Suprapubic skin (tissue), 4 donors: ENCODE data around the gene EIF2B2. TPM values are rescaled to one million over a fixed set of nuclear protein-coding genes. Genes with fewer than 3 reads are reported as not detected.

Experiments
- DNase-seq, 2 donors: peaks; one replicate each; pipeline ENCODE4 v3.0.0-alpha.2; 2019; ENCODE audit warnings: low spot score in 2 of 2
- H3K27ac ChIP-seq: fragments of 200-600 bp; sonication (generic); one replicate; pipeline ENCODE4 v1.5.1; 2019
- H3K27me3 ChIP-seq: fragments of 200-600 bp; sonication (generic); one replicate; pipeline ENCODE4 v1.5.1; 2019
- H3K36me3 ChIP-seq: fragments of 200-600 bp; sonication (generic); one replicate; pipeline ENCODE4 v1.5.1; 2019
- H3K4me1 ChIP-seq: fragments of 200-600 bp; sonication (generic); one replicate; pipeline ENCODE4 v1.5.1; 2019
- H3K4me3 ChIP-seq: fragments of 200-600 bp; sonication (generic); one replicate; pipeline ENCODE4 v1.5.1; 2019; ENCODE audit warnings: mild to moderate bottlenecking
- H3K9me3 ChIP-seq: fragments of 200-600 bp; sonication (generic); one replicate; pipeline ENCODE4 v1.5.1; 2019
- EP300 ChIP-seq: sonication (generic); formaldehyde crosslinking; IDR thresholded peaks from one replicate; pipeline ENCODE4 v1.6.1; 2017; ENCODE audit warnings: antibody characterized with exemption
- POLR2A ChIP-seq, 2 donors: fragments of 450-650 bp; IDR thresholded peaks; one replicate each; pipeline ENCODE4 v1.6.1; 2017; ENCODE audit warnings: antibody characterized with exemption in 2 of 2, mild to moderate bottlenecking in 2 of 2, moderate library complexity in 2 of 2
- POLR2AphosphoS5 ChIP-seq, 3 donors: sonication (generic); formaldehyde crosslinking; IDR thresholded peaks; one replicate each; pipeline ENCODE4 v1.6.1; 2017; ENCODE audit warnings: antibody characterized with exemption in 3 of 3
- WGBS: methylation state at CpG from one replicate; pipeline ENCODE4 v1.1.5; 2018; 5-methylcytosine and 5-hydroxymethylcytosine counted together
- total RNA-seq, 4 donors: library from RNA; depleted of rRNA; stranded (reverse); fragments of >200 nt; gene quantifications; one replicate each; pipeline ENCODE4 v1.1.0, GENCODE V29; 2016
- TF ChIP-seq, protein P1 (sequence below), 2 donors: fragments of 200-600 bp in 1 of 2; fragments of 450-650 bp in 1 of 2; sonication (generic) in 1 of 2; IDR thresholded peaks; one replicate each; pipeline ENCODE4 v1.5.1; 2016 to 2019; ENCODE audit warnings: antibody characterized with exemption in 2 of 2, mild to moderate bottlenecking in 1 of 2, moderate library complexity in 1 of 2

The EIF2B2 gene
- total RNA-seq, 4 donors from 2014 or later, result 28.9 to 46.2 (median 33.8) TPM

GRCh38 chr14:75044752-75045151, 42.0 kb downstream of the EIF2B2 start:
- Histone ChIP-seq H3K27me3 (no peaks in the 10 kb centered on the region), H3K27ac (no peak overlapping the region), H3K4me1 (peaks cover 39% of the 10 kb centered on the region), H3K9me3 (no peaks in the 10 kb centered on the region), H3K4me3 (no peak overlapping the region), H3K36me3 (no peaks in the 10 kb centered on the region)
- no peak for TF ChIP-seq EP300
- TF ChIP-seq, protein P1, sequence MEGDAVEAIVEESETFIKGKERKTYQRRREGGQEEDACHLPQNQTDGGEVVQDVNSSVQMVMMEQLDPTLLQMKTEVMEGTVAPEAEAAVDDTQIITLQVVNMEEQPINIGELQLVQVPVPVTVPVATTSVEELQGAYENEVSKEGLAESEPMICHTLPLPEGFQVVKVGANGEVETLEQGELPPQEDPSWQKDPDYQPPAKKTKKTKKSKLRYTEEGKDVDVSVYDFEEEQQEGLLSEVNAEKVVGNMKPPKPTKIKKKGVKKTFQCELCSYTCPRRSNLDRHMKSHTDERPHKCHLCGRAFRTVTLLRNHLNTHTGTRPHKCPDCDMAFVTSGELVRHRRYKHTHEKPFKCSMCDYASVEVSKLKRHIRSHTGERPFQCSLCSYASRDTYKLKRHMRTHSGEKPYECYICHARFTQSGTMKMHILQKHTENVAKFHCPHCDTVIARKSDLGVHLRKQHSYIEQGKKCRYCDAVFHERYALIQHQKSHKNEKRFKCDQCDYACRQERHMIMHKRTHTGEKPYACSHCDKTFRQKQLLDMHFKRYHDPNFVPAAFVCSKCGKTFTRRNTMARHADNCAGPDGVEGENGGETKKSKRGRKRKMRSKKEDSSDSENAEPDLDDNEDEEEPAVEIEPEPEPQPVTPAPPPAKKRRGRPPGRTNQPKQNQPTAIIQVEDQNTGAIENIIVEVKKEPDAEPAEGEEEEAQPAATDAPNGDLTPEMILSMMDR (IDR thresholded peaks at IDR 0.05), result no peak
- TF ChIP-seq POLR2AphosphoS5 (IDR thresholded peaks at IDR 0.05), result no peak
- TF ChIP-seq POLR2A (IDR thresholded peaks at IDR 0.05), result no peak
- DNase-seq, result no peak
- 60% methylated on average over 8 of the region's 8 CpGs for WGBS

DNA sequence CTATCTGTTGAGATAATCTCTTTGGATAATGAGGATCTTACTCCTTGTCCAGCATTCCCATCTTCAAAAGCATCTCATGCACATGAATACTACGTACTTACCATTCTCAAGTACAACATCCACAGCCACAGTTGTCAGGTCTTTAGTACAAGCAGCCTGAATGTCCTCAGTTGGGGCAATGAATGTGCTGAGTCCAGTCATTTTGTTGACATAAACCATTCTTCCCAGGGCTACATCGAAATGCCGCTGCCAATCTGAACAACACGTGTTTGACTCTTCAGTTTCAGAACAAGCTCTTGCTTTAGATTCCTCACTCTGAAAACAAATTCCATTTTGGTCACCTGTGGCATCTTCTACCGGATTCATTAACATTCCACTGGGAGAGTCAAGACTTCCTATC, 43.6 kb downstream of the EIF2B2 start:
- WGBS, result 94% methylated on average over 5 of the region's 5 CpGs
- H3K27me3 ChIP-seq, result no peaks in the 10 kb centered on the region
- TF ChIP-seq POLR2A (IDR thresholded peaks at IDR 0.05) (no peak), POLR2AphosphoS5 (IDR thresholded peaks at IDR 0.05) (no peak), EP300 (no peak)
- TF ChIP-seq, protein P1 (IDR thresholded peaks at IDR 0.05), result no peak
- no peak overlapping the region for H3K27ac ChIP-seq
- no peaks in the 10 kb centered on the region for H3K9me3 ChIP-seq
- H3K36me3 ChIP-seq, result no peaks in the 10 kb centered on the region
- no peak for DNase-seq
- no peak overlapping the region for H3K4me3 ChIP-seq
- H3K4me1 ChIP-seq, result peaks cover 49% of the 10 kb centered on the region

GRCh38 chr14:75046899-75047298, 44.2 kb downstream of the EIF2B2 start:
- WGBS, result 97% methylated on average over 3 of the region's 3 CpGs
- no peaks in the 10 kb centered on the region for H3K9me3 ChIP-seq
- no peak for DNase-seq
- H3K4me1 ChIP-seq, result peaks cover 47% of the 10 kb centered on the region
- no peak overlapping the region for H3K27ac ChIP-seq
- H3K4me3 ChIP-seq, result no peak overlapping the region
- H3K36me3 ChIP-seq, result no peaks in the 10 kb centered on the region
- no peaks in the 10 kb centered on the region for H3K27me3 ChIP-seq
- no peak for TF ChIP-seq EP300
- no peak for TF ChIP-seq POLR2A (IDR thresholded peaks at IDR 0.05)
- no peak for TF ChIP-seq POLR2AphosphoS5 (IDR thresholded peaks at IDR 0.05)
- TF ChIP-seq, protein P1 (IDR thresholded peaks at IDR 0.05), result no peak

- no peaks in the 10 kb centered on the region for H3K9me3 ChIP-seq
- H3K36me3 ChIP-seq, result no peaks in the 10 kb centered on the region
- H3K27ac ChIP-seq, result peak overlapping the region; percentile 86
- WGBS, result 80% methylated on average over 4 of the region's 4 CpGs
- H3K4me3 ChIP-seq, result no peak overlapping the region
- no peaks in the 10 kb centered on the region for H3K27me3 ChIP-seq
- DNase-seq, result no peak
- peaks cover 42% of the 10 kb centered on the region for H3K4me1 ChIP-seq
- no peak for TF ChIP-seq POLR2A (IDR thresholded peaks at IDR 0.05)
Observed at GRCh38 chr14:75047506-75047905, 44.8 kb downstream of the EIF2B2 start.

DNA sequence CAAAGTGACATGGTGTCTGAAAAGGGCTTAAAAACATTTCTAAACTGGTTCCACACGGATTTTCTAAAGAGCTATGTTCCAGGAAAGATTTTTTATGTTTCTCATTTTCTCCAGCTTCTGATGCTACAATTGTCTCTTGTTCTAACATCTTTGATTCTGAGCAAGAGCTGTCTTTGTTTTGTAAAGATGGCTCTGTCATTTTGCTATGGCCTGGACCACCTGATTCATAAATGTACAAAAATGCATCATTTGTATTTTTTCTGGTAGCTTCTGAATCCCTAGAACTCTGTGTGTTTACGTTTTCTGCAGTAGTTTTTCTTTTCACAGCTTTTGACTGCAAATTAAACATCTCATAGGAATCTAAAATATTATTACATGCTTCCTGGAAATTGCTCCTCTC, 45.4 kb downstream of the EIF2B2 start:
- Histone ChIP-seq H3K36me3 (no peaks in the 10 kb centered on the region), H3K4me1 (peaks cover 42% of the 10 kb centered on the region), H3K27ac (peak overlapping the region; percentile 86), H3K9me3 (no peaks in the 10 kb centered on the region), H3K4me3 (no peak overlapping the region), H3K27me3 (no peaks in the 10 kb centered on the region)
- DNase-seq, result no peak
- TF ChIP-seq POLR2A (IDR thresholded peaks at IDR 0.05) (no peak), EP300 (no peak)
- WGBS, result 75% methylated on average over 2 of the region's 2 CpGs

DNA sequence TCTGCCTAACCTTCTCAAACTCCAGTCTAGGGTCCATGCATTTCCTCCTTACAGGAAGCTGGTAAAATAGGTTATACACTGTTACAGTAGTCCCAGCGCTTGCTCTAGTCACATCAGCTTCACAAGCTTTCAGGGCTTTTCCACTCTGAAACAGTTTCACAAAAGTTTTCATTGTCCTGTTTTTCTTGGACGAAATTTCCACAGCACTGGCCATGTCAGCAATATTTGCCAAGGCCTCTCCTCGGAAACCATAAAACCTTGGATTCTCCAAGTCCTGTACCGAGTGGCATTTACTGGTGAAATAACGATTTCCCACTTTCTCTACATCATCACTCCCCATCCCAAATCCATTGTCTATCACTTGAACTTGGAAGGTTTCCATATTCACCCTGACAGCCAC, 46.4 kb downstream of the EIF2B2 start:
- DNase-seq, result no peak
- Histone ChIP-seq H3K27me3 (no peaks in the 10 kb centered on the region), H3K4me1 (peaks cover 49% of the 10 kb centered on the region), H3K36me3 (no peaks in the 10 kb centered on the region), H3K4me3 (no peak overlapping the region), H3K9me3 (no peaks in the 10 kb centered on the region), H3K27ac (peak overlapping the region; percentile 86)
- TF ChIP-seq, protein P1 (IDR thresholded peaks at IDR 0.05), result no peak
- TF ChIP-seq POLR2A (IDR thresholded peaks at IDR 0.05) (no peak), EP300 (no peak), POLR2AphosphoS5 (IDR thresholded peaks at IDR 0.05) (no peak)
- WGBS, result 45% methylated on average over 5 of the region's 5 CpGs
